ENCODE data around the gene RPS28. TPM values are rescaled to one million over a fixed set of nuclear protein-coding genes. Genes with fewer than 3 reads are reported as not detected.

RPS28 gene
- total RNA-seq, 1 experiment from 2014 or later = 2,594 TPM

- ATAC-seq (no peak), DNase-seq (no peak)
- no peak overlapping the region for H2AFZ ChIP-seq (ENCODE audit: low read length)
- intact Hi-C loops (cut with micrococcal nuclease) = no loop called here
- H3K9ac ChIP-seq (ENCODE audit: low read length) = no peak overlapping the region
- no peaks in the 10 kb centered on the region for H3K9me2 ChIP-seq (replicated peaks; ENCODE audit: low read length)
- no peaks in the 10 kb centered on the region for H3K27me3 ChIP-seq (ENCODE audit: low read length)
- TF ChIP-seq EZH2 (IDR thresholded peaks at IDR 0.05; ENCODE audit: low read length, unreplicated experiment) (no peak), EZH2phosphoT487 (IDR thresholded peaks at IDR 0.05; ENCODE audit: borderline replicate concordance, low read length) (no peak), CTCF (conservative IDR thresholded peaks at IDR 0.05; ENCODE audit: low read depth, low read length) (no peak)
- H4K20me1 ChIP-seq (ENCODE audit: low read length) = no peaks in the 10 kb centered on the region
- no peak overlapping the region; the same call in 1 of the 2 replicates for H3K4me3 ChIP-seq (ENCODE audit: low read length)
- peaks cover 19% of the 10 kb centered on the region for H3K36me3 ChIP-seq (ENCODE audit: low read depth, low read length)
- CTCF ChIA-PET = no interaction called here
- H3F3A ChIP-seq (ENCODE audit: low read length, unreplicated experiment) = peaks cover 11% of the 10 kb centered on the region
- peaks cover 33% of the 10 kb centered on the region for H3K4me1 ChIP-seq (ENCODE audit: insufficient read depth, low read length)
- no peaks in the 10 kb centered on the region for H3K9me3 ChIP-seq (ENCODE audit: low read length)
- H3K79me2 ChIP-seq (ENCODE audit: low read length) = peaks cover 30% of the 10 kb centered on the region
- POLR2A ChIA-PET (ENCODE audit: unreplicated experiment) = no interaction called here
- peak overlapping the region; percentile 91 for H3K4me2 ChIP-seq (ENCODE audit: low read length)
- BruUV-seq (replicated peaks) = no TSS peak
- H3K27ac ChIP-seq (ENCODE audit: low read length) = no peak overlapping the region
These were observed 15.5 kb upstream of the RPS28 start for GRCh38 chr19:8305798-8306197.

- Histone ChIP-seq H2AFZ (ENCODE audit: low read length) (no peak overlapping the region), H3K4me1 (ENCODE audit: insufficient read depth, low read length) (peaks cover 35% of the 10 kb centered on the region), H3K27ac (ENCODE audit: low read length) (no peak overlapping the region), H3K9ac (ENCODE audit: low read length) (peak overlapping the region; percentile 88), H3F3A (ENCODE audit: low read length, unreplicated experiment) (peaks cover 11% of the 10 kb centered on the region), H3K9me3 (ENCODE audit: low read length) (no peaks in the 10 kb centered on the region), H3K9me2 (replicated peaks; ENCODE audit: low read length) (no peaks in the 10 kb centered on the region), H4K20me1 (ENCODE audit: low read length) (no peaks in the 10 kb centered on the region), H3K27me3 (ENCODE audit: low read length) (no peaks in the 10 kb centered on the region), H3K4me2 (ENCODE audit: low read length) (peak overlapping the region; percentile 91), H3K4me3 (ENCODE audit: low read length) (peak overlapping the region; percentile 77), H3K36me3 (ENCODE audit: low read depth, low read length) (peaks cover 22% of the 10 kb centered on the region), H3K79me2 (ENCODE audit: low read length) (peaks cover 30% of the 10 kb centered on the region)
- CTCF ChIA-PET = no interaction called here
- no peak for ATAC-seq
- BruUV-seq (replicated peaks) = TSS peak; percentile 29
- TF ChIP-seq EZH2phosphoT487 (IDR thresholded peaks at IDR 0.05; ENCODE audit: borderline replicate concordance, low read length) (no peak), CTCF (conservative IDR thresholded peaks at IDR 0.05; ENCODE audit: low read depth, low read length) (no peak), EZH2 (IDR thresholded peaks at IDR 0.05; ENCODE audit: low read length, unreplicated experiment) (no peak)
- intact Hi-C loops (cut with micrococcal nuclease) = no loop called here
- POLR2A ChIA-PET (ENCODE audit: unreplicated experiment) = no interaction called here
- DNase-seq = no peak
These were observed 14.9 kb upstream of the RPS28 start for GRCh38 chr19:8306235-8307054.

- Histone ChIP-seq H3K4me2 (ENCODE audit: low read length) (peak overlapping the region; percentile 91), H3K9me2 (replicated peaks; ENCODE audit: low read length) (no peaks in the 10 kb centered on the region), H3K36me3 (ENCODE audit: low read depth, low read length) (peaks cover 15% of the 10 kb centered on the region; the same call in 1 of the 2 replicates), H3K27ac (ENCODE audit: low read length) (peak overlapping the region; percentile 79), H3K9me3 (ENCODE audit: low read length) (no peaks in the 10 kb centered on the region), H3K4me3 (ENCODE audit: low read length) (peak overlapping the region; percentile 77), H3K79me2 (ENCODE audit: low read length) (peaks cover 30% of the 10 kb centered on the region), H3K4me1 (ENCODE audit: insufficient read depth, low read length) (peaks cover 44% of the 10 kb centered on the region), H3F3A (ENCODE audit: low read length, unreplicated experiment) (peaks cover 11% of the 10 kb centered on the region), H3K9ac (ENCODE audit: low read length) (peak overlapping the region; percentile 88), H3K27me3 (ENCODE audit: low read length) (no peaks in the 10 kb centered on the region), H2AFZ (ENCODE audit: low read length) (peak overlapping the region; percentile 62), H4K20me1 (ENCODE audit: low read length) (no peaks in the 10 kb centered on the region)
- TF ChIP-seq CTCF (conservative IDR thresholded peaks at IDR 0.05; ENCODE audit: low read depth, low read length) (0 out of 2 replicates have a peak, but pooled peaks have one; percentile 25), EZH2phosphoT487 (IDR thresholded peaks at IDR 0.05; ENCODE audit: borderline replicate concordance, low read length) (no peak)
- DNase-seq (peak; percentile 42), ATAC-seq (peak; percentile 19)
- ChIA-PET POLR2A (ENCODE audit: unreplicated experiment) (no interaction called here), CTCF (interaction anchor here (0.5 kb wide), 1 partner anchor 22 kb away, joined by 15 read pairs; no protein-coding TSS in a partner anchor)
- no TSS peak for BruUV-seq (replicated peaks)
- intact Hi-C loops (cut with micrococcal nuclease) = no loop called here
These were observed 13.8 kb upstream of the RPS28 start for GRCh38 chr19:8307400-8307964.

Data from PC-3 (cell line).